Suprapubic skin (tissue), 4 donors: ENCODE data around the gene DNAH9. TPM values are rescaled to one million over a fixed set of nuclear protein-coding genes. Genes with fewer than 3 reads are reported as not detected.

ENCODE experiments used
- DNase-seq, 2 donors: peaks; one replicate each; pipeline ENCODE4 v3.0.0-alpha.2; 2019; ENCODE audit warnings: low spot score in 2 of 2
- H3K27ac ChIP-seq: fragments of 200-600 bp; sonication (generic); one replicate; pipeline ENCODE4 v1.5.1; 2019
- H3K27me3 ChIP-seq: fragments of 200-600 bp; sonication (generic); one replicate; pipeline ENCODE4 v1.5.1; 2019
- H3K36me3 ChIP-seq: fragments of 200-600 bp; sonication (generic); one replicate; pipeline ENCODE4 v1.5.1; 2019
- H3K4me1 ChIP-seq: fragments of 200-600 bp; sonication (generic); one replicate; pipeline ENCODE4 v1.5.1; 2019
- H3K4me3 ChIP-seq: fragments of 200-600 bp; sonication (generic); one replicate; pipeline ENCODE4 v1.5.1; 2019; ENCODE audit warnings: mild to moderate bottlenecking
- H3K9me3 ChIP-seq: fragments of 200-600 bp; sonication (generic); one replicate; pipeline ENCODE4 v1.5.1; 2019
- CTCF ChIP-seq, 2 donors: fragments of 200-600 bp in 1 of 2; fragments of 450-650 bp in 1 of 2; sonication (generic) in 1 of 2; IDR thresholded peaks; one replicate each; pipeline ENCODE4 v1.5.1; 2016 to 2019; ENCODE audit warnings: antibody characterized with exemption in 2 of 2, mild to moderate bottlenecking in 1 of 2, moderate library complexity in 1 of 2
- EP300 ChIP-seq: sonication (generic); formaldehyde crosslinking; IDR thresholded peaks from one replicate; pipeline ENCODE4 v1.6.1; 2017; ENCODE audit warnings: antibody characterized with exemption
- POLR2A ChIP-seq, 2 donors: fragments of 450-650 bp; IDR thresholded peaks; one replicate each; pipeline ENCODE4 v1.6.1; 2017; ENCODE audit warnings: antibody characterized with exemption in 2 of 2, mild to moderate bottlenecking in 2 of 2, moderate library complexity in 2 of 2
- POLR2AphosphoS5 ChIP-seq, 3 donors: sonication (generic); formaldehyde crosslinking; IDR thresholded peaks; one replicate each; pipeline ENCODE4 v1.6.1; 2017; ENCODE audit warnings: antibody characterized with exemption in 3 of 3
- WGBS: methylation state at CpG from one replicate; pipeline ENCODE4 v1.1.5; 2018; 5-methylcytosine and 5-hydroxymethylcytosine counted together
- total RNA-seq, 4 donors: library from RNA; depleted of rRNA; stranded (reverse); fragments of >200 nt; gene quantifications; one replicate each; pipeline ENCODE4 v1.1.0, GENCODE V29; 2016

DNAH9 gene
- total RNA-seq, 4 donors from 2014 or later: 3.0 to 14.2 (median 4.1) TPM

- TF ChIP-seq EP300 (no peak), CTCF (IDR thresholded peaks at IDR 0.05) (no peak), POLR2A (IDR thresholded peaks at IDR 0.05) (no peak), POLR2AphosphoS5 (IDR thresholded peaks at IDR 0.05) (no peak)
- Histone ChIP-seq H3K36me3 (no peaks in the 10 kb centered on the region), H3K4me3 (no peak overlapping the region), H3K4me1 (no peaks in the 10 kb centered on the region), H3K27ac (no peak overlapping the region), H3K9me3 (no peaks in the 10 kb centered on the region), H3K27me3 (no peaks in the 10 kb centered on the region)
- DNase-seq: no peak
- WGBS: 92% methylated on average over 8 of the region's 8 CpGs
Observed at GRCh38 chr17:11797803-11798202, 199.5 kb downstream of the DNAH9 start.

DNA sequence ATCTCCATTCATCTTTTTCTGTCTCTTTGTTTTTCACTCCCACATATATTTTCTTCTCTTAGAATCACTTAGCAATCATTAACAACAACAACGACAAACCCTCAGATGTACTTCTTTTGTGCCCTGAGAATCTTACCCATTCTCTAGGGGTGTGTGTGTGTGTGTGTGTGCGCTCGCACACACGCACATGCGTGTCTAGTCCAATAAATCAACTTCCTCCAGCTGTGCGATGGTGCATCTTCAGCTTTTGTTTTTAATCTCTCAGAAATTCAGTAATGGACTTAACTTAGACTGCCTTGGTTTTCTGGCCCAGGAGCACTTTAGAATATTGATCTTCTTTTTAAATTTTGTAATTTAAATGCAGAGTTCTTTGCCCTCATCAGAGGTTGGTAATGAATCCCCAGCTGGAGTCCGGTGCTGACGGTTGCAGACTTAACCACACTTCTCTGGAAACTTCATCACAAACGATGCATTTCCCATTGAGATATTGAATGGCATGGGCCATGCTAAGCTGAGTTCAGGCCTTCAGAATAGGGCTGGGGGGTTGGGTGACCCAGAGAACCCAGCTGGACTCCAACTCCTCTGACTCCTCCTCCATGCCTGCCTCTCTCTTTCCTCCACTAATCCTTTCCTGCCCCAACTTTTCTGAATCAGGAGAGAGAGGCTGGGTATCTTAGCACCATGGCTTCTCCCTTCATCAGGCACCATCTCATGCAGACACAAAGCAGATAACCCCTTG lies 205.1 kb downstream of the DNAH9 start:
- no peaks in the 10 kb centered on the region for H3K4me1 ChIP-seq
- H3K9me3 ChIP-seq: no peaks in the 10 kb centered on the region
- DNase-seq: no peak
- no peaks in the 10 kb centered on the region for H3K27me3 ChIP-seq
- H3K4me3 ChIP-seq: no peak overlapping the region
- WGBS: 69% methylated on average over 9 of the region's 9 CpGs
- H3K36me3 ChIP-seq: no peaks in the 10 kb centered on the region
- H3K27ac ChIP-seq: no peak overlapping the region
- TF ChIP-seq CTCF (IDR thresholded peaks at IDR 0.05) (no peak), EP300 (no peak), POLR2A (IDR thresholded peaks at IDR 0.05) (no peak), POLR2AphosphoS5 (IDR thresholded peaks at IDR 0.05) (no peak)

DNA sequence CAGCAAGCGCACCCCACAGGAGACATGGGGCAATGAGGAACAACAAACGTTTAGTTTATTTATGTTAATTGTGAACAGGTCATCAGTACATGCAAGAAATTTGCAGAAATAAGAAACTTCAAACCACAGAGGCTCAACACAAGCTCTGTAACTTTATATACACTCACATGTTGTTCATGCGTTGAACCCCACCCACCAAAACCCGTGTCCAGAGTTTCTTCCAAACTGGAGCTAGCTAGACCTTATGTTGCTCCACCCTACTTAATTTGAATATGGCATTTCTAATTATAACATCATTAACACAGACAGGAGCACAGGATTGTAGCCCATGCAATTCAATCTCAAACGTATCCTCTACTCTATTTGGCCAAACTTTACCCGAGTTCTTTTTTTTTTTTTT lies 206.9 kb downstream of the DNAH9 start:
- TF ChIP-seq POLR2A (IDR thresholded peaks at IDR 0.05) (no peak), POLR2AphosphoS5 (IDR thresholded peaks at IDR 0.05) (no peak), CTCF (IDR thresholded peaks at IDR 0.05) (no peak), EP300 (no peak)
- no peak for DNase-seq
- H3K27me3 ChIP-seq: no peaks in the 10 kb centered on the region

GRCh38 chr17:11805952-11806351 lies 207.7 kb downstream of the DNAH9 start:
- H3K4me1 ChIP-seq: no peaks in the 10 kb centered on the region
- no peak overlapping the region for H3K4me3 ChIP-seq
- no peaks in the 10 kb centered on the region for H3K27me3 ChIP-seq
- WGBS: 96% methylated on average over 7 of the region's 7 CpGs
- H3K36me3 ChIP-seq: no peaks in the 10 kb centered on the region
- H3K27ac ChIP-seq: no peak overlapping the region
- TF ChIP-seq POLR2AphosphoS5 (IDR thresholded peaks at IDR 0.05) (no peak), EP300 (no peak), CTCF (IDR thresholded peaks at IDR 0.05) (no peak), POLR2A (IDR thresholded peaks at IDR 0.05) (no peak)
- DNase-seq: no peak
- no peaks in the 10 kb centered on the region for H3K9me3 ChIP-seq

More for the DNA sequence above, 206.9 kb downstream of the DNAH9 start:
- Histone ChIP-seq H3K9me3 (no peaks in the 10 kb centered on the region), H3K27ac (no peak overlapping the region), H3K4me1 (no peaks in the 10 kb centered on the region), H3K4me3 (no peak overlapping the region), H3K36me3 (no peaks in the 10 kb centered on the region)
- 73% methylated on average over 6 of the region's 6 CpGs for WGBS

DNA sequence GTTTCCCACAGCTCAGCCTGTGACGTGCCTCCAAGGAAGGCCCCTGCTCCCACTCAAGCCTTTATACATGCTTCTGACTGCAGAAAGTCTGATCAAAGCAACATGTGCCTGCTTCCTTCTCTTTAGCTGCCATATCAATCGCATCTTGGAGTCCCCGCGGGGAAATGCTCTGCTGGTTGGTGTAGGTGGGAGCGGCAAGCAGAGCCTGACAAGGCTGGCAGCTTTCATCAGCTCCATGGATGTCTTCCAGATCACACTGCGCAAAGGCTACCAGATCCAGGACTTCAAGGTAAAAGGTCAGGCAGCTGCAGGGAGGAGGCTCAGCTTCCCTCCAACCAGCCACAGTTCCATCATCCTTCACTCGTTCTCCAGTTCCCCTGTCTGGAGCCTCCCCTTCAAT lies 209.3 kb downstream of the DNAH9 start:
- Histone ChIP-seq H3K4me1 (no peaks in the 10 kb centered on the region), H3K36me3 (no peaks in the 10 kb centered on the region), H3K9me3 (no peaks in the 10 kb centered on the region), H3K27ac (no peak overlapping the region), H3K4me3 (no peak overlapping the region), H3K27me3 (no peaks in the 10 kb centered on the region)
- TF ChIP-seq CTCF (IDR thresholded peaks at IDR 0.05) (no peak), POLR2AphosphoS5 (IDR thresholded peaks at IDR 0.05) (no peak), EP300 (no peak), POLR2A (IDR thresholded peaks at IDR 0.05) (no peak)
- DNase-seq: no peak
- WGBS: 77% methylated on average over 7 of the region's 7 CpGs
